GM21515 (cell line): ENCODE measurements around the gene RPS21.

ENCODE experiments used
- ATAC-seq: cut with Tn5 transposase; IDR thresholded peaks from one replicate; pipeline ENCODE4 v1.9.1; 2021; ENCODE audit not compliant: unreplicated experiment

The RPS21 gene

DNA sequence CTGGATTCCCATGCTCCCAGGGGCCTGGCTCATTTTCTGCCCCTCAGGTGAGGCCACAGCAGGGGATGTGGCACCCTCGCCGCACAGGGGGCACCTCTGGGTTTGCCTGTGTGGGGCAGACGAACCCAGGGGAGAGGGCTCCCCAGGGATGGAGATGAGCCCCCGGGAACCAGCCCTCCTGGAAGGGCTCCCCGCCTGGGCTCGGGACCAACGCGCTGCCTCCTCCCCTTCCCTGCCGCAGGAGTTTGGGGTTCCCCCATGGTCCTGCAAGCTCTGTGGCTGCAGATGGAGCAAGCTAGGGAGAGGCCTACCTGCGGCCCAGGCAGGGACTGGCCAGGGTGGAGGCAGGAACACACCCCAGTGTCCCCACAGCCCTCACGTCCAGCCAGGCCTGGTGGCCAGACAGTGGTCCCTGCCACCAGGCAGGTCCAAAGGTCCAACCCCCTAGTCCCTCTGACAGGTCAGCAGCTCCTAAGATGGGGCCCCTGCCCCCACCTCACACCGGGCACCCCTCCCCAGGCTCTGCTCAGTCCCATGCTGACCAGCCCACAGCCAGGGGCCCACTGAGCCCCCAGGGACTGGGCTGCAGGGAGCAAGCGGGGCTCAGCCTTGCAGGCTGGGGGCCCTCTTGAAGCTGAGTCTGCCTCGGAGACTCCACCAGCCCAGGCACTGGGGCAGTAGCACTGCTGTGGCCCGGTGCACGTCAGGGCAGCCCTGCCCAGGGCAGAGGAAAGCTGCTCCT is 33.4 kb upstream of the RPS21 start:
- no peak for ATAC-seq

DNA sequence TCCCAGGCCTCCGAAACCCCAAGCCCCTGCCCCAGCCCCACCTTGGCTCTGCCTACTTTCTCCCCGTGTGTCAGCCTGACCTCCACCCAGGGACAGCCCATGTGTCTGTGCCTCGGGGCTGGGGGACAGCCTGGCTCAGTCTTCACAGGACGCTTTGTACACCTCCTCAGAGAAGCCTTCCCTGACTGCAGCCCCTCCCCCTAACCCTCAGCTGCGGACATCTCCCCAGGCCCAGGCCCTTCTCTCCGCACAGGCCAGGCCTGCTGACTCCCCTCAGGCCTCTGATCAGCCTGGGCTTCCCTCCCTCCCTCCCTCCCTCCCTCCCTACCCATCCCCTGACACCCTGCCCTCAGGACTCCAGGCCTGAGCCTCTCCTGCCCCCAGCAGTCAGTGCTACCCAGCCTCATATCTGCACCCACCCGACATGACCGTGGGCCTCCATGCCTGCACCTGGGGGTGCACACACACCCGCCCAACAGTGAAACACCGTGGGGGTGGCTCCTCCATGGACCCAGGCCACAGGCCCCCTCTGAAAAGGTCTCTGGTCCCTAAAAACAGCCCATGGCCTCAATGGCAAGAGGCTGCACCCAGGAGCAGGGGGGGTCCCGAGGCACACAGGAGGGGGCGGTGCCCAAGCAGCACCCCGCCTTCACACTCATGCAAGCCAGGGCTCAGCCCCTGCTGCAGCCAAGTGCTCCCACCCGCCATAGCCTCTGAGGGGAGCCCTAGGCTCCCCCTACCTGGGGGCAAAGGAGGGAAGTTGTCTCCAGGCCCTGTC is 32.7 kb upstream of the RPS21 start:
- no peak for ATAC-seq

DNA sequence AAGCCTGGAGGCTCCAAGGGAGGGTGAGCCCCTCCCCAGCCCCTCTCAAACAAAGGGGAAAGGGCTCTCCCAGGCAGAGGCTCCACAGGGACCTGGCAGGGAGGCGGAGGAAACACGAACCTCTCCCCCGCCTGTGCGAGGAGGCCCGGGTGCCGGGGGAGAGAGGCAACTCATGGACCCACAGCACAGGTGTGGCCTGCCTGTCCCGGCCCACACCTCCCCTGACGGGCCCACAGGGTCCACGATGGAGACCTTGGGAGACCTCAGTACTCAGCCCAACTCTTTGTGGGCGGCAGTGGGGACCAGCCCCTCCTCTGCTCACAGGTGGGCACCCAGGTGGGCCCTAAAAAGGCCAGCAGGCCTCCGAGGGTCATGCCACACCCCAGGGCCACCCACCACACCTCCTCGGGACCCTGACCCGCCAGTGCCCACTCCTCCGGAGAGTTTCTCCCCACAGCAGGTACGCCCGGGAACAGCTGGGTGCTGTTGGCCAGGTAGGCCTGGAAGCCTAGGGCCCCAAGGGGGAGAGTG is 32.0 kb upstream of the RPS21 start:
- no peak for ATAC-seq

DNA sequence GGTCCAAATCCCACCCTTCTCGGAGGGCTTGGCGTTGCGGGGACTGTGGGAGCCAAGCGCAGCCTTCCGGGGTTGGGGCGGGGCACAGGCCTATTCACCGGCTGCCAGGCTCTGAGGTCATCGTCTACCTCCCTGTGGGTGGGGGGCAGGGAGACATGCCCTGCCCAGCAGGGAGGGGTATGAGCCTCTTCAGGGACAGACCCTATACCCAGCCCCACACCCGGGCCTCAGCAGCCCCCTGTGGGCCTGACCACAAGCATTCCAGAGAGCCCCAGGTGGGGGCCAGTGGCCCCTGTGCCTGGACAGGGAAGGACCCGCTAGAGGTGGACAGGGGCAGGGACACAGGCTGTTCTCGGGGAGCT is 31.4 kb upstream of the RPS21 start:
- no peak for ATAC-seq

DNA sequence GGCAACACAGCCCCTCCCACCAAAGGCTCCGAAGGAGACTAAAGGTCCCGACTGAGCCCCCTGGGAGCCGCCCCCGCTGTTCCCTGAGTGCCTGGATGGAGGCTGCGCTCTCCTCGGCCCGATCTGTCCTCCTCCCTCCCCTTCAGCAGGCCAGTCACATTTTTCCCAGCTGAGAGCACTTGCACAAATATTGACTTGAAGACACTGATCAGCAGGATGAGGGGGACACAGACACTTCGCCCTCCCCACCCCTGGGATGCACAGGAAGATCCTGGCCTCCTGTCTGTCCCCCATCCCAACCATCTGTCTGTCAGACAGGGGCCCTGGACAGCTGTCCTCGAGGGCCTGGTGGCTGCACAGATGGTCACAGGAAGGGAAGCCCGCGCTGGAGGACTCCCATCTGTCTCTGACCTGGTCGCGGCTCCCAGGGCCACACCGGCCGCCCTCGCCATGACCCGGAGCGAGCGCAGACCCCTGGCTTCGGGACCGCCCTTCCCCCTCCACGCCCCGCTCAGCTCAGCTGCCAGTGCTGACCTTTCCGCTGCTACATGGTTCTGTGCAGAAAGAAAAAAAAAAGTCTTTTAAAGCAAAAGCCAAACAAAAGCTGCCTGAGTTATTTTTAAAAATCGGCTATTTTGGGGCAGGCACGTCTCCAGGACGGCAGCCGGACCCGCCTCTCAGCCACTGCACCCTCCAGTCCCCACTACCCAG is 30.9 kb upstream of the RPS21 start:
- no peak for ATAC-seq

DNA sequence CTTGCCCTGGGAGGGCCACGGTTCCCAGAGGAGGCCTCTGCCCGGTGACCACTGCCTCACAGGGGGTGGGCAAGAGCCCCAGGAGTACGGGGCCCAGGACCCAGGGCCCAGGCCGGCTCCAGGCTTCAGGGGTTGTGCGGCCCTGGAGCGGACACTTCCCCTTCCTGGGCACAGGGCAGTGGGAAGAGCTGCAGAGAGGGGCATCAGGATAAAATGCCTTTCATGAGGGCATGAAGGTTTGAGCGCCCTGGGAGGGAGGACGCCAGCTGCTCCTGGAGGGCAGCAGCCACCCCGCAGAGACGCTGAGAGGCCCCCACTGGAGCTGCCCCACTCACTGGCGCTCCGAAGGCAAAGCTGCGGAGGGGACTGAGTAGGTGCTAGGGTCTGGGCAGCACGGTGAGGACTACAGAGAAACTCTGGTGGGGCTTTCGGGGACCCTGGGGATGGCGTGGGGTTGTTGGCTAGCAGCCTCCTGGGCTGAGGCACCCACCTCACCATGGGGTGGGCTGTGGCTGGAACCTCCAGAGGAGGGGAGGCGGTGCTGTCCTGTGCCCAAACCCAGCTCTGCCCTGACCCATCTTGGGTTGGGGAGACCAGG is 30.2 kb upstream of the RPS21 start:
- no peak for ATAC-seq

DNA sequence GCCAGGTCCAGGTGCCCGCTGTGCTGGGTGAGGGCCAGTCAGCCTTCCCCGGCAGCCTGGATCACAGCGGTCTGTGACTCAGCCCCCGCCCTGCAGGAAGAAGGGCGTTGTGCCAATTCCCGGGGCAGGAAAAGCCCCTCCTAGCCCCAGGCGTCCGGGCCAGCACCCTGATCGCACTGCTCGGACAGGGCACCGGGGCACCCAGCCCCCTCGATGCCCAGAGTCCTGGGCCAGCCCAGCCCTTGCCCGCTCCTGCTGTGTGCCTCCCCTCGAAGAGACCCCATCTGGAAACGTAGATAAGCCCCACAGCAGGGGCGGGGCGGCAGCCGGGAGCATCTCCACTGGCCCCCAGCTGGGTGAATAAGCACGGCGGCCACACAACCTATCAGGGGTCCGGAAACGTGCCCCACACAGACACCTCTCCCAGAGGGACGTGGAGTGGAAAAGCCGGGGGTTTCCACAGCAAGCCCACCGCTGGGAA is 29.7 kb upstream of the RPS21 start:
- no peak for ATAC-seq

DNA sequence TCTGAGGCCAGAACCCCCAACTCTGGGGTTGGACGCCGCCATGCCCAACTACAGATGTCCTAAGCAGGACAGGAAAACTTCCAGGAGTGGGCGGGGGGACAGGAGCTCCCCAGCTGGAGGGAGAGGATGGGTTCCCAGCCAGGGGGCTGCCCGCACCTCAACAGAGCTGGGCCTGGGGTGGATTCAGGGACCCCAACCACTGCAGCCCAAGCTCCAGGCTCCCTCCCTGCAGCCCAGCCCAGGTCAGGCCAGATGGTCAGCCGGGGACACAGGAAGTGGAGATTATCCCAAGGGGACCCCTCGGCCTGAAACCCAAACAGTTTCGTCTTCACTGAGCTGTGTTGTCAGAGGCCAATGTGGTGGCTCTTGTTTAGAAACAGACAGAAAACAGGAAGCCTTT is 29.2 kb upstream of the RPS21 start:
- no peak for ATAC-seq

DNA sequence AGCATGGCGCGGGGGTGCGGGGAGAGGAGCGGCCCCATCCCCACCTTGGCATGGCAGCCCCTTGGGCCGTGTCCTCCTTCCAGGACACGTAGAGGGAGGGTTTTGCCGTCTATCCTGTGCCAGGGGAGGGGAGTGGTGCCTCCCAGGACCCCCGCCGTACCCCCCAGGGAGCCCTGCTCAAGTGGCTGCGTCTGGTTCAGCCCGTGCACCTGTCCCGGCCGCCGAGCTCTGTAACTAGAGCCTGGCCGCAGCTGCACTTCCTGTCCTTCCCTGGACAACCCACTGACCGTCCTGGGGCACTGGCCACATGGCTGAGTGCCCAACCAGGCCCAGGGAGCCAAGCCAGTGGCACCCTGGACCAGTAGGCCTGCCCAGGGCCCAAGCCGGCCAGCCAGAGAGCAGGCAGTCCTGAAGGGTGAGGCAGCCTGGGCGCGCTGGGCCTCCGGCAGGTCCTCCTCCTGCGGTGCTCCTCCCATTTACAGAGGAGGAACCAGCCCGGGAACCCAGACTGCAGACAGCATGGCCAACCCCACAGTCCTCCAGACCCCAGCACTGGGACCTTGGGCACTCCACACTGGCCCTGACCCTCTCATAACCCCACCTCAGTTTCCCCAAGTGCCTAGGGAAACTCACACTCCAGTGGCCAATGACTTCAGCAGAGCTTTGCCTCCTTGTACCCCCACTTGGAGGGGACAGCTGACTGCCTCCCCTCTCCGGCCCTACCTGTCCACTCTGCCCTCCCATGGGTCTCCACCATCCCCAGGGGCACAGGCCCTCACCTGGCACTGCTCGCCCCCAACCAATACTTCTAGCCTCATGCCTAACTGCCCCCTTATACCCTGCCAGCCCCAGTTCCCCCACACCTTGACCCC is 28.5 kb upstream of the RPS21 start:
- ATAC-seq, result no peak

DNA sequence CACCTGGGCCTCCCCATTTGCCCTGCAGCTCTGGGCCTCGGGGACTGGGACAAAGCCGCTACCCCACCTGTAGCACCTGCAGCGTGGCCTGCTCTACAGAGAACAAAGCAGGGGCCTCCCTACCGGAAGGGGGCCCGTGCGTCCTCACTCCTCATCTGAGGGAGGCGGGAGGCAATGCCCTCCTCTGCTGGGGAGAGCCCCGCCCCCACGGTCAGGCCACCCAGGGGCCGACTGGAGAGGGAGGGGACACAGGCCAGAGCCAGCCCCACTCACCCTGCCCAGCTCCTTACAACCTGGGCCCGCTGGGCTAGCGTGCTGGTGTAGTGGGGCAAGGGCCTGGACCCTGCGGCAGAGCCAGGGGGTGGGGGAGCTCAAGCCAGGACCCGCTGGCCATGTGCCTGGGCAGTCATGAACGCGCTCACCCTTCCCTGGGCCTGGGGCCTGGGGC is 27.8 kb upstream of the RPS21 start:
- no peak for ATAC-seq

DNA sequence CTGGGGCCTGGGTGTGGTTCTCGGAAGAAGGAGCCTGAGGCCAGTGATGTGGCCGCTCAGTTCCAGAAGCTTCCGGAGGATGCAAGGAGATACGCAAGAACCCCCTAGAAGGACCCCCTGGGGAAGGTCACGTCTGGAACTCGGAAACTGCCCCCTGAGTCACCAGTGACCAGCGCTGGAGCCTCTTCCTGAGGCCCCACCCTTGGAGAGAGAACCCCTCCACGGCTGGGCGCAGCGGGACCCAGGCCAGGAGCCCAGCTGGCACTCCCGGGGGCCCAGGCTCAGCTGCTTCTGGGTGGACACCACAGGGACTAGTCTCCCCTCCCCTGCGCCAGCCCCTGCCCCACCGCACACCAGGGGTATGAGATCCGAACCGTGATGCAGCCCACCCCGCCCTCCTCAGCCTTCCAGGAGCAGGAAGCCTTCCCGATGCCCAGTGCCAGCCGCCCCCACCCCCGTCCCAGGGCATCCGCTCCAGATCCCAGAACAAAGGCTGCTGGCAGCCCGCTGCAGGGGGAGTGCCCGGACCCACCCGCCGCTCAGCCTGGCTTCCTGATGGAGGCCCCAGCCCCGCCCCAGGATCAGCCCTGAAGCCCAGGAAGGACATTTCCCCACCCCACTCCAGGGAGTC is 27.3 kb upstream of the RPS21 start:
- no peak for ATAC-seq

DNA sequence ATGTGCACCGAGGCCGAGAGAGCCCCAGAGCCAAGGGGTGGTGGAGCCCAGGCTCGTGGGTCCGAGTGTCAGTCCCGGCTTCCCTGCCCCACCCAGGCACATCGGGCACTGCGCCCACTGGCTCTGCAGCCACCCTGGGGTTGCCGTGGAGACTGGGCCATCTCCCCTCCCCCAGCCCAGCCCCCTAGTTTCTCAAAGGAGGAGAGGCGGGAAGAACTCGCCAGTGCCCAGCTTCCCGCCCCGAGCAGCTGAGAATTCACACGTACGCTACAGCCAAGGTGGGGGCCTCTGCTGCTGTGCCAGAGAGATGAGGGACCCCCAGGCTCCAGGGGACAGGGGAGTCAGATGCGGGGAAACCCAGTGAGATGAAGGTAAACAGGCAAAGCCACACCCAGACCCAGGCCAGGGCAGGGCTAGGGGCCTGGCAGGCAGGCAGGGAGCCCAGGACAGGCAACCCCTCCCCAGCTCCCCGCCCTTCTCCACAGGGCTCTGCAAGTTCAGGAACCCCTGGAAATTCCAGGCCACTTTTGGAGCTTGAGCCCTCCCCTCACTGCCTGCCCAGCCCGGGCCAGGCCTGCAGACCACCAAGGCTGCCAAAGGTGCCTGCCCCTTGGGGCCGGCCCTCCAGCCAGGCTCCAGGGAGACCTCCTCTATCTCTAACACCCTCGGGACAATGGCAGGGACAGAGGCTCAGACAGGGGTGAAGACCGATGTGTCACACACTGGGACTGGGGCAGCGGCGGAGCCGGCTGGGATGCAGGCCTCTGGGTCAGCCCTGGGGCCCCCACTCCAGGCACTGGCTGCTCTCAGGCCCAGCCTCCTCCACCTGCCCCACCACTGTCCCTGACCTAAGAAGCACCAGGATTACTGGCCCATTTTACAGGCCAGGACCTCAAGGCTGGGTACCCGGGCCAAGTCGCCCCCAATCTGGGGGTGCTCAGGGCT is 25.8 kb upstream of the RPS21 start:
- no peak for ATAC-seq

DNA sequence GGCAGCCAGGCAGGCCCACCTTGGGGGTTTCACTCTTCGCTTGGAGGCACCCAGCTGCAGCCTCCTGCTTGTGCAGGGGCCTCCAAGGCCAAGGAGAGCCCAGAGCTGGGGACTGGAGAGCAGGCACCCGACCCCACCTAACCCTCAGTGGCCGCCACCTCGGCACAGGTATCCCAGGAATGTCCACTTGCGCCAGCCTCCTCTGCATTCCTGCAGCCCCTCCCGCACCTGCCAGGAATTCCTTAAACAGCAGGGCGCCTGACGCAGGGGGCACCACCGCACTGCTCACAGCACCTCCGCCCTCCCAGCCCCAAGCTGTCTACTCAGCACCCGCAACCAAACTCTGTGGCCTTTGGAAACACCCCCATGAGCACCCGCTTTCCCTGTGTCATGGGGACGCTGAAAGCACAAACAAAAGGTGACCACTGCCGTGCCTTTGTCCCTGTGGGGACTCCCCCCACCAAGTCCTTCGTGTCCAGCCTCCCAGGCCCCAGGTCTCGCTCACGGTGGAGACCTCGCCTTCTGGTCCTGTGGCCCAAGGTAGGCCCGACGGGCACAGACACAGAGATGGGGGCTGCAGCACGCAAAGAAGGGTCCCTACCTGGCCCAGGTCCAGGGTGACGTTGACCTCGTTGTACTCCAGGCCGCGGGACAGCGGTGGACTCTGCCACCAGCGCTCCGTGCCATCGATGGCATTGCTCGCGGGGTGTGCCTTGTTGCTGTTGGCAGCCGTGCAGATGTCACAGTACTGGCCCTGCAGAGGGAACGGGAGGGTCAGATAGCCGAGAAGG is 24.9 kb upstream of the RPS21 start:
- ATAC-seq, result no peak

DNA sequence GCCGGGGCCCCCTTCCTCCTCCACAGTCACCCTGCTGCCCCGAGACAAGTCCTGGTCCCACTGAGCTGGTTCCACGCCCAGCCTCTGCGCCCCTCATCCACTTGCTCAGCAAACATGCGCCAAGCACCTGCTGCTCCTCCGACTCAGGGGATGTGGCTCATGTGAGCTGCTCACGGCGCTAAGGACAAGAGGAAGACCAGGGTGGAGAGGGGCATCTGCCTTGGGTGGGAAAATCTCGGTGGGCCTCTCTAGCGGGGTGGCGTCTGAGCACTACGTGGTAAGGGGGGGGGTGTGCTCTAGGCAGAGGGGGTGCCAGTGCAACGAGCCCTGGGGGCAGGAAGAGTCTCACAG is 24.3 kb upstream of the RPS21 start:
- ATAC-seq, result no peak

DNA sequence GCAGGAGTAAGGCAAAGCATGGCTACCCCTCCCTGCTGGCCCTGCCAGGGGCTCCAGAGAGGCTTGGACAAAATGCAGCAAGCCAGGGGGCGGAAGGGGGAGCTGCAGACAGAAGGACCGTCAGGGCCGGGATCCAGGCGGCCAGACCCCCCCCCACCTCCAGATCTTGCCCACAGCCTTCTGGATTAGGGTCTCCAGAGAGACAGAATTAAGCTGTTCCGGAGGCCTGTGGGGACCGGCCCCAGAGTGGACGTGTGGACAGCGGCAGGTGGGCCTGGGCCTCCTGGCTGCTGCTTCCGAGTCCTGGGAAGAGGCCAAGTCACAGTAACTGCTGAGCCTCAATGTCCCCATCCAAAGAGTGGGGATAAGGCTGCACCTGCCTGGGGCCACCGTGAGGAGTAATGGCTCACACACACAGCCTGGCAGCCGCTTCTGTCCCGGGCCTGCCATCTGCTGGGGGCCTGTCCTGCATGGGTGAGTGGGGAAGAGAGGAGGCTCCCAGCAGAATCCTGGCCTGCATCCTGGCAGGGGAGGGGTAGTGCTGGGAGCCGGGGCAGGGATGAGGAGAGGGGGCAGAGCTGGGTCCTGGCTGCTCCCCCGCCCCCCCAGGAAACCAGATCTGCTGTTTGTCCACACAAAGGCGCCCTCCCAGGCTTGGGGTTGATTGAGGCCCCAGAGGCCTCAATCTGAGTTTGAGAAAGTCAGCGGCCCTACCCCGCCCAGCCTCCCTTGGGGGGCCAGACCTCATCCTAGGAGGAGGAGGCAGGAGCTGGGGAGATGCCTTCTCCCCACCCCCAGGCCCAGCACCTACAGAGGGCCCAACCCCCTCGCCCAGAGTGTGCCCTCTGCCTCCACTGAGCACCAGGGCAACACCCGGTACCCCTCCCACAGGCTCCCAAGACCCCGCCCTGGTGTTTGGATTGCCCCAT is 23.6 kb upstream of the RPS21 start:
- no peak for ATAC-seq

DNA sequence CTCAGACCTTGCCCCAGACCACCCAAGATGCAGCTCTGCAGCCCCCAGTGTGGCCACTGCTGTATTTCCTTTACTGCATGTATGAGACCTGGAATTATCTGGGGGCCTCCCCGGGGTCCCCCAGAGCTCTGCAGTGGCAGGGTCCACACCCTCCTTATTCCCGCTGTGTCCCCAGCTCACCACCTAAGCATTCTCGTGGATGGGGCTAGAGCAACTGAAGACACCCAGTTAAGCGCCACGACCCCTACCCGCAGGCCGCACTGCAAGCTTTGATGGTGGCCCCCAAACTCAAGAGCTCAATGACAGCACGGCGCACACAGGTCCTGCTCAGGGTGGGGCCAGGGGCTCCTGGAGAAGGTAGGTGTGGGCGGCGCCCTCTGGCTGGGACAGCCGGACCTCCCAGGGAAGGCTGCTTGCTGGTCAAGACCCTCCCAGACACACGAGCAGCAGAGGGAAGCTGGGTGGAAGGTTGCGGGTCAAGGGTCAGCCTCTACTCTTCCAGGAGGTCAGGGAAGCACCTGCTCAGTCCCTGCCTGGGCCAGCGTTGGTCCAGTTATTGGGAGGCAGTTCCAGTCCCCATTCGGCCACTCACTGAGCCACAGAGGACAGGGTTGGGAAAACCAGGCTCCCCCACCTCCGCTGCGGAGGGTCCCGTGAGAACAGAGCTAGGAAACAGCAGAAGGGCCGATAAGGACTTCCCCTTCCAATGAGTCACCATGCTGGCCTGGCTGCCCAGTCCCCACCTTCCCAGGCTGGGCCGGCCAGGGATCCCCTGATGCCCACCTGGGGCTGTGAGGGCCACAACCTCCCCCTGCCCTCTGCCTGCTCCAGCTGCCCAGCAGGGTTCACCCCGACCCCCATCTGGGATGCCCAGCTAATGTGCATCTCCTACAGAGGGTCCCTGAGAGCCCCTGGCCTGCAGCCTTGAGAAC is 22.7 kb upstream of the RPS21 start:
- no peak for ATAC-seq
